NCI-H1436 treated with DMSO at 0.1 percent for 48 hours (cell line): ENCODE data around the gene RBM24.

Experiments used
- DNase-seq: peaks from one replicate; lab custom pipeline; 2025; lab: John Stamatoyannopoulos, UW

Gene RBM24

GRCh38 chr6:17281100-17281496 is at the start of gene RBM24:
Gene RBM24, plus strand, starts transcription at chr6:17281361. Its CDS starts 221 bp downstream, at chr6:17281582.
- no peak for DNase-seq

GRCh38 chr6:17233531-17233930 is 47.6 kb upstream of the RBM24 start:
- DNase-seq: no peak

GRCh38 chr6:17237246-17237645 is 43.9 kb upstream of the RBM24 start:
- no peak for DNase-seq

GRCh38 chr6:17239260-17239659 is 41.9 kb upstream of the RBM24 start:
- no peak for DNase-seq

GRCh38 chr6:17240803-17241500 is 40.2 kb upstream of the RBM24 start:
- no peak for DNase-seq

GRCh38 chr6:17242087-17242486 is 39.1 kb upstream of the RBM24 start:
- DNase-seq: no peak

GRCh38 chr6:17250237-17250636 is 30.9 kb upstream of the RBM24 start:
- DNase-seq: no peak

- no peak for DNase-seq
Observed at GRCh38 chr6:17251953-17252352, 29.2 kb upstream of the RBM24 start.

- no peak for DNase-seq
Observed at GRCh38 chr6:17258749-17259148, 22.4 kb upstream of the RBM24 start.

- DNase-seq: no peak
Observed at GRCh38 chr6:17265570-17265969, 15.6 kb upstream of the RBM24 start.

- no peak for DNase-seq
Observed at GRCh38 chr6:17267566-17267965, 13.6 kb upstream of the RBM24 start.

GRCh38 chr6:17268114-17268513 is 13.0 kb upstream of the RBM24 start:
- no peak for DNase-seq

- DNase-seq: no peak
Observed at GRCh38 chr6:17269840-17270239, 11.3 kb upstream of the RBM24 start.

GRCh38 chr6:17271628-17272027 is 9.5 kb upstream of the RBM24 start:
- DNase-seq: no peak

- DNase-seq: no peak
Observed at GRCh38 chr6:17276766-17277165, 4.4 kb upstream of the RBM24 start.

GRCh38 chr6:17277256-17277655 is 3.9 kb upstream of the RBM24 start:
- no peak for DNase-seq

- DNase-seq: no peak
Observed at GRCh38 chr6:17278289-17279063, 2.7 kb upstream of the RBM24 start.

GRCh38 chr6:17280138-17280537 is 1.0 kb upstream of the RBM24 start:
- DNase-seq: no peak

GRCh38 chr6:17280552-17281090 is 540 bp upstream of the RBM24 start:
- no peak for DNase-seq

- DNase-seq: no peak
Observed at GRCh38 chr6:17281497-17282481, 628 bp downstream of the RBM24 start.

GRCh38 chr6:17283074-17283473 is 1.9 kb downstream of the RBM24 start:
- DNase-seq: no peak

- DNase-seq: no peak
Observed at GRCh38 chr6:17289630-17290061, 8.5 kb downstream of the RBM24 start.
